ENCODE results near the gene SLC39A6. TPM values are rescaled to one million over a fixed set of nuclear protein-coding genes. Genes with fewer than 3 reads are reported as not detected.

SLC39A6 gene
- polyA plus RNA-seq, 1 donor from 2014 or later: 298 TPM

DNA sequence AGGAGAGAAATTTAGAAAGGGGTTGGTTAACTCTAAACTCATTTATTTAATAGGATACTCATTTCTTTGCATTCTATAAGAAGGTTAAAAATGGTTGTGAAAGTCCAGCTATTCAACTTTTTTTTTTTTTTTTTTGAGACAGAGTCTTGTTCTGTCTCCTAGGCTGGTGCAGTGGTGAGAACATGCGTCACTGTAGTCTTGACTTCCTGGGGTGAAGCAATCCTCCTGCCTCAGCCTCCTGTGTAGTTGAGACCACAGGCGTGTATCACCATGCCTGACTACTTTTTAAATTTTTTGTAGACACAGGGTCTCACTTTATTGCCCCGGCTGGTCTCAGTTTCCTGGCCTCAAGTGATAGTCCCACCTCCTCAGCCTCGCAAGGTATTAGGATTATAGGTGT lies 12.4 kb upstream of the SLC39A6 start:
- Histone ChIP-seq H4K20me1 (ENCODE audit: insufficient read depth) (no peaks in the 10 kb centered on the region), H3F3A (ENCODE audit: insufficient read depth, low read length, poor library complexity, severe bottlenecking) (no peaks in the 10 kb centered on the region), H3K9me3 (ENCODE audit: low read length) (no peaks in the 10 kb centered on the region), H3K9me2 (ENCODE audit: insufficient read depth, low read length) (no peaks in the 10 kb centered on the region), H3K27ac (ENCODE audit: low read length) (no peak overlapping the region), H3K27me3 (ENCODE audit: insufficient read depth, low read depth, low read length) (no peaks in the 10 kb centered on the region), H3K4me2 (ENCODE audit: low read length) (no peak overlapping the region), H3K36me3 (ENCODE audit: insufficient read depth, low read length) (peaks cover 15% of the 10 kb centered on the region), H3K4me3 (ENCODE audit: low read length) (no peak overlapping the region), H2AFZ (ENCODE audit: low read depth, low read length) (no peak overlapping the region), H3K79me2 (replicated peaks; ENCODE audit: insufficient read depth, low read length) (no peaks in the 10 kb centered on the region), H3K9ac (ENCODE audit: low read length) (no peak overlapping the region)
- TF ChIP-seq EP300 (conservative IDR thresholded peaks at IDR 0.05; ENCODE audit: poor library complexity, severe bottlenecking) (no peak), TAF1 (IDR thresholded peaks at IDR 0.05; ENCODE audit: low read depth) (no peak), EZH2 (IDR thresholded peaks at IDR 0.05; ENCODE audit: borderline replicate concordance, insufficient read depth, low read length, poor library complexity, severe bottlenecking) (no peak), RAD21 (conservative IDR thresholded peaks at IDR 0.05) (no peak), POLR2AphosphoS5 (IDR thresholded peaks at IDR 0.05) (no peak)

DNA sequence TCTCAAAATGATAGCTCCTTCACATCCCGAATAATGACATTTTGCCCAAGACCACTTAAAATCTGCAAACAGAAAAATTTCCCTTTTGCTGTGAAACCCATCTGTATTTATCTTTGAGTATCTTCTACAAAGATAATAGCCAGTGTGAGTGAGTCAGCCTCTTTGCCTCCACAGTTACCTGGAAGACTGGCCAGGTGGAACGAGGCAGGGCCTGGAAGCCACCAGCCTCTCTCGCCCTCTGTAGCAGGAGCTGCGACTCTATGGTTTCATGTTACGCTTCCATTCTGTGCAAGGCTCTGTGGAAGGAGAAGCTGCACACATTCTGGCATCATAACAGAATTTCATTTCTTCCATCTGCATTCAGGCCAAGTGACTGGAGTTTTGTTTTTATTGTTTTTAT lies 10.1 kb upstream of the SLC39A6 start:
- no peaks in the 10 kb centered on the region for H3K9me2 ChIP-seq (ENCODE audit: insufficient read depth, low read length)
- no peak for TF ChIP-seq POLR2AphosphoS5 (IDR thresholded peaks at IDR 0.05)
- no peak for TF ChIP-seq SMC3 (conservative IDR thresholded peaks at IDR 0.05; ENCODE audit: poor library complexity)
- no peak for TF ChIP-seq EZH2 (IDR thresholded peaks at IDR 0.05; ENCODE audit: borderline replicate concordance, insufficient read depth, low read length, poor library complexity, severe bottlenecking)
- no peak for TF ChIP-seq RAD21 (conservative IDR thresholded peaks at IDR 0.05)
- no peak overlapping the region for H3K9ac ChIP-seq (ENCODE audit: low read length)
- no peak overlapping the region for H3K27ac ChIP-seq (ENCODE audit: low read length)
- no peak overlapping the region for H3K4me3 ChIP-seq (ENCODE audit: low read length)
- no peak overlapping the region for H2AFZ ChIP-seq (ENCODE audit: low read depth, low read length)
- H3K4me2 ChIP-seq (ENCODE audit: low read length): no peak overlapping the region
- H3K36me3 ChIP-seq (ENCODE audit: insufficient read depth, low read length): peaks cover 11% of the 10 kb centered on the region
- peaks cover 6% of the 10 kb centered on the region for H3K79me2 ChIP-seq (replicated peaks; ENCODE audit: insufficient read depth, low read length)
- H3F3A ChIP-seq (ENCODE audit: insufficient read depth, low read length, poor library complexity, severe bottlenecking): no peaks in the 10 kb centered on the region
- no peaks in the 10 kb centered on the region for H4K20me1 ChIP-seq (ENCODE audit: insufficient read depth)
- no peaks in the 10 kb centered on the region for H3K27me3 ChIP-seq (ENCODE audit: insufficient read depth, low read depth, low read length)
- H3K9me3 ChIP-seq (ENCODE audit: low read length): no peaks in the 10 kb centered on the region

DNA sequence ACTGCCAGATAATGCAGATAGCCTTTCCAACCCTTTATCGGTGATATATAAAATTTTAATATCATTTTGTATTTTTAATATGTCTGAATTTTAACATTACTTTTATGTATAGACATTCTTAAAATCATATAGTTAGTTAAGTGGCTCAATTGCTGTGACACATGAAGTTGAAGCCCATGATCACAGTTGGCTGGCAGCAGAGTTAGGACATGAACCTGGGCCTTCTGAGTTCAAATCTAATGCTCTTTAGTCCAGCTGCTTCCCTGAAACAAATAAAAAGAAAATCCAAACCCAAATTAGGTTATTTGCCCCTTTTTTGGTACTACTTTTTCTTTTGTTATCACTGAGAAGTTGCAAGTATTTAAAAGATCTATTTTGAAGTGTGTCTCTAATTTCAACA lies 6.1 kb upstream of the SLC39A6 start:
- H3K27ac ChIP-seq (ENCODE audit: low read length): no peak overlapping the region

More for the DNA sequence above, 6.1 kb upstream of the SLC39A6 start:
- Histone ChIP-seq H3K9me3 (ENCODE audit: low read length) (no peaks in the 10 kb centered on the region), H2AFZ (ENCODE audit: low read depth, low read length) (no peak overlapping the region), H3K27me3 (ENCODE audit: insufficient read depth, low read depth, low read length) (no peaks in the 10 kb centered on the region), H3K4me3 (ENCODE audit: low read length) (no peak overlapping the region), H3K4me2 (ENCODE audit: low read length) (no peak overlapping the region), H3K79me2 (replicated peaks; ENCODE audit: insufficient read depth, low read length) (peaks cover 39% of the 10 kb centered on the region), H3F3A (ENCODE audit: insufficient read depth, low read length, poor library complexity, severe bottlenecking) (no peaks in the 10 kb centered on the region), H4K20me1 (ENCODE audit: insufficient read depth) (no peaks in the 10 kb centered on the region), H3K9me2 (ENCODE audit: insufficient read depth, low read length) (no peaks in the 10 kb centered on the region), H3K9ac (ENCODE audit: low read length) (no peak overlapping the region), H3K36me3 (ENCODE audit: insufficient read depth, low read length) (peaks cover 8% of the 10 kb centered on the region)
- TF ChIP-seq RAD21 (conservative IDR thresholded peaks at IDR 0.05) (no peak), POLR2AphosphoS5 (IDR thresholded peaks at IDR 0.05) (no peak), MXI1 (conservative IDR thresholded peaks at IDR 0.05; ENCODE audit: poor library complexity, severe bottlenecking) (no peak), EP300 (conservative IDR thresholded peaks at IDR 0.05; ENCODE audit: poor library complexity, severe bottlenecking) (no peak), SMC3 (conservative IDR thresholded peaks at IDR 0.05; ENCODE audit: poor library complexity) (no peak), EZH2 (IDR thresholded peaks at IDR 0.05; ENCODE audit: borderline replicate concordance, insufficient read depth, low read length, poor library complexity, severe bottlenecking) (no peak), TAF1 (IDR thresholded peaks at IDR 0.05; ENCODE audit: low read depth) (no peak)
- TF ChIP-seq, protein P1, sequence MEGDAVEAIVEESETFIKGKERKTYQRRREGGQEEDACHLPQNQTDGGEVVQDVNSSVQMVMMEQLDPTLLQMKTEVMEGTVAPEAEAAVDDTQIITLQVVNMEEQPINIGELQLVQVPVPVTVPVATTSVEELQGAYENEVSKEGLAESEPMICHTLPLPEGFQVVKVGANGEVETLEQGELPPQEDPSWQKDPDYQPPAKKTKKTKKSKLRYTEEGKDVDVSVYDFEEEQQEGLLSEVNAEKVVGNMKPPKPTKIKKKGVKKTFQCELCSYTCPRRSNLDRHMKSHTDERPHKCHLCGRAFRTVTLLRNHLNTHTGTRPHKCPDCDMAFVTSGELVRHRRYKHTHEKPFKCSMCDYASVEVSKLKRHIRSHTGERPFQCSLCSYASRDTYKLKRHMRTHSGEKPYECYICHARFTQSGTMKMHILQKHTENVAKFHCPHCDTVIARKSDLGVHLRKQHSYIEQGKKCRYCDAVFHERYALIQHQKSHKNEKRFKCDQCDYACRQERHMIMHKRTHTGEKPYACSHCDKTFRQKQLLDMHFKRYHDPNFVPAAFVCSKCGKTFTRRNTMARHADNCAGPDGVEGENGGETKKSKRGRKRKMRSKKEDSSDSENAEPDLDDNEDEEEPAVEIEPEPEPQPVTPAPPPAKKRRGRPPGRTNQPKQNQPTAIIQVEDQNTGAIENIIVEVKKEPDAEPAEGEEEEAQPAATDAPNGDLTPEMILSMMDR (IDR thresholded peaks at IDR 0.05; ENCODE audit: poor library complexity, severe bottlenecking): no peak
- TF ChIP-seq, protein P2, sequence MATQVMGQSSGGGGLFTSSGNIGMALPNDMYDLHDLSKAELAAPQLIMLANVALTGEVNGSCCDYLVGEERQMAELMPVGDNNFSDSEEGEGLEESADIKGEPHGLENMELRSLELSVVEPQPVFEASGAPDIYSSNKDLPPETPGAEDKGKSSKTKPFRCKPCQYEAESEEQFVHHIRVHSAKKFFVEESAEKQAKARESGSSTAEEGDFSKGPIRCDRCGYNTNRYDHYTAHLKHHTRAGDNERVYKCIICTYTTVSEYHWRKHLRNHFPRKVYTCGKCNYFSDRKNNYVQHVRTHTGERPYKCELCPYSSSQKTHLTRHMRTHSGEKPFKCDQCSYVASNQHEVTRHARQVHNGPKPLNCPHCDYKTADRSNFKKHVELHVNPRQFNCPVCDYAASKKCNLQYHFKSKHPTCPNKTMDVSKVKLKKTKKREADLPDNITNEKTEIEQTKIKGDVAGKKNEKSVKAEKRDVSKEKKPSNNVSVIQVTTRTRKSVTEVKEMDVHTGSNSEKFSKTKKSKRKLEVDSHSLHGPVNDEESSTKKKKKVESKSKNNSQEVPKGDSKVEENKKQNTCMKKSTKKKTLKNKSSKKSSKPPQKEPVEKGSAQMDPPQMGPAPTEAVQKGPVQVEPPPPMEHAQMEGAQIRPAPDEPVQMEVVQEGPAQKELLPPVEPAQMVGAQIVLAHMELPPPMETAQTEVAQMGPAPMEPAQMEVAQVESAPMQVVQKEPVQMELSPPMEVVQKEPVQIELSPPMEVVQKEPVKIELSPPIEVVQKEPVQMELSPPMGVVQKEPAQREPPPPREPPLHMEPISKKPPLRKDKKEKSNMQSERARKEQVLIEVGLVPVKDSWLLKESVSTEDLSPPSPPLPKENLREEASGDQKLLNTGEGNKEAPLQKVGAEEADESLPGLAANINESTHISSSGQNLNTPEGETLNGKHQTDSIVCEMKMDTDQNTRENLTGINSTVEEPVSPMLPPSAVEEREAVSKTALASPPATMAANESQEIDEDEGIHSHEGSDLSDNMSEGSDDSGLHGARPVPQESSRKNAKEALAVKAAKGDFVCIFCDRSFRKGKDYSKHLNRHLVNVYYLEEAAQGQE (IDR thresholded peaks at IDR 0.05; ENCODE audit: borderline replicate concordance): no peak
